ENCODE data around the gene RBM4B.

DNA sequence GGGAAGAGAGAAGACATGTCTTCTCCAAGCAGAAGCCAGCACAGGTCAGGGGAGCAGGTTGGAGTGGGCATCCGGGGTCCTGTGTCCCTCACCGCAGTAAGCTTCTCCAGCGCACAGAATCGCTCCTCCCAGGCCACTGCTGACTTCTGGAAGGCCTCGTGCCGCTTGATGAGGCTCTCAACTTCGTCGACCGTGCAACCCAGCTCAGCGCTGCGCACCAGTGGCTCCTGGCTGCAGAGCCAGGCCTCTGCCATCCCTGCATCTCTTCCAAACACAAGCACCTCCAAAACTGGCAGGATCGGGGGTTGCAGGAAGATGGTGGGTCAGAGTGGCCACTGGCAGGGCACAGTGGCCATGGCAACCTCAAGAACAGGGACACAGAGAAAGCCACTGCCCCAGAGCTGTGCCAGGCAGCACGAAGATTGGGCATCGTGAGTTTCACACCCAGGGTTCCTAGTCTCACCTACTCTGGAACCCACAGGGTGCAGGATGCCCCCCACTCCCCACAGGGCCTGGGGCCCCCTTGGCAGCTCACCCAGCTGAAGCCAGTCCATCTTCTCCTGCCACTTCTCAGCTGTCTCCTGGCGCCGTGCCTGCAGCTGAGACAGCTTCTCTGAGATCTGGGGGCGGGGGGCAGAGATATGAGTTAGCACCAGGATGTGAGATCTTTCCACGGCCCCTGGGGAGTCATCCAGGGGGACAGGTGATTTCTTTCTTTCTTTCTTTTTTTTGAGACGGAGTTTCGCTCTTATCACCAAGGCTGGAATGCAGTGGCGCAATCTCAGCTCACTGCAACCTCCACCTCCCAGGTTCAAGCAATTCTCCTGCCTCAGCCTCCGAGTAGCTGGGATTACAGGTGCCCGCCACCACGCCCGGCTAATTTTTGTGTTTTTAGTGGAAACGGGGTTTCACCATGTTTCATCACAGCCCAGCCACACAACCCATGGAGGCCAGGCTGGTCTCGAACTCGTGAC is 11.2 kb upstream of the RBM4B start:
- no peak for TF ChIP-seq POLR2A (IDR thresholded peaks at IDR 0.05)
- TF ChIP-seq, protein P1, sequence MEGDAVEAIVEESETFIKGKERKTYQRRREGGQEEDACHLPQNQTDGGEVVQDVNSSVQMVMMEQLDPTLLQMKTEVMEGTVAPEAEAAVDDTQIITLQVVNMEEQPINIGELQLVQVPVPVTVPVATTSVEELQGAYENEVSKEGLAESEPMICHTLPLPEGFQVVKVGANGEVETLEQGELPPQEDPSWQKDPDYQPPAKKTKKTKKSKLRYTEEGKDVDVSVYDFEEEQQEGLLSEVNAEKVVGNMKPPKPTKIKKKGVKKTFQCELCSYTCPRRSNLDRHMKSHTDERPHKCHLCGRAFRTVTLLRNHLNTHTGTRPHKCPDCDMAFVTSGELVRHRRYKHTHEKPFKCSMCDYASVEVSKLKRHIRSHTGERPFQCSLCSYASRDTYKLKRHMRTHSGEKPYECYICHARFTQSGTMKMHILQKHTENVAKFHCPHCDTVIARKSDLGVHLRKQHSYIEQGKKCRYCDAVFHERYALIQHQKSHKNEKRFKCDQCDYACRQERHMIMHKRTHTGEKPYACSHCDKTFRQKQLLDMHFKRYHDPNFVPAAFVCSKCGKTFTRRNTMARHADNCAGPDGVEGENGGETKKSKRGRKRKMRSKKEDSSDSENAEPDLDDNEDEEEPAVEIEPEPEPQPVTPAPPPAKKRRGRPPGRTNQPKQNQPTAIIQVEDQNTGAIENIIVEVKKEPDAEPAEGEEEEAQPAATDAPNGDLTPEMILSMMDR (IDR thresholded peaks at IDR 0.05 in 4 of 5, conservative IDR thresholded peaks at IDR 0.05 in 1 of 5), result no peak
